Measurements from ENCODE around the gene RPN1.

DNA sequence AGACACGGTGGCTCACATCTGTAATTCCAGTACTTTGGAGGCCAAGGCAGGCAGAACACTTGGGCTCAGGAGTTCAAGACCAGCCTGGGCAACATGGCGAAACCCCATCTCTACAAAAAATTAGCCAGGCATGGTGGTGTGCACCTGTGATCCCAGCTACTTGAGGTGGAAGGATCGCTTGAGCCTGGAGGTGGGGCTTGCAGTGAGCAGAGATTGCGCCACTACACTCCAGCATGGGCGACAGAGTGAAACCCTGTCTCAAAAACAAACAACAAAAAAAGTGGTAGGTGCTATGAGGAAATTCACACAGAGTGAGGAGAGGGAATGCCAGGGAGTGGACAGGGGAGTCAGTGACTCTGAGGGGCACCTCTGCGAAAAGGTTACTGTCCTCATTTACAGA, 29.4 kb downstream of the RPN1 start:
- no peak for TF ChIP-seq POLR2A (IDR thresholded peaks at IDR 0.05; ENCODE audit: low read length)
- TF ChIP-seq GATA1 (IDR thresholded peaks at IDR 0.05; ENCODE audit: low read depth, low read length): no peak
